ENCODE measurements around the gene IRX4.
"Not testable (repeated sequence)": the region's sequence is repeated elsewhere in the genome, so short reads cannot be mapped to it uniquely, and the experiment has no call there.

The IRX4 gene

DNA sequence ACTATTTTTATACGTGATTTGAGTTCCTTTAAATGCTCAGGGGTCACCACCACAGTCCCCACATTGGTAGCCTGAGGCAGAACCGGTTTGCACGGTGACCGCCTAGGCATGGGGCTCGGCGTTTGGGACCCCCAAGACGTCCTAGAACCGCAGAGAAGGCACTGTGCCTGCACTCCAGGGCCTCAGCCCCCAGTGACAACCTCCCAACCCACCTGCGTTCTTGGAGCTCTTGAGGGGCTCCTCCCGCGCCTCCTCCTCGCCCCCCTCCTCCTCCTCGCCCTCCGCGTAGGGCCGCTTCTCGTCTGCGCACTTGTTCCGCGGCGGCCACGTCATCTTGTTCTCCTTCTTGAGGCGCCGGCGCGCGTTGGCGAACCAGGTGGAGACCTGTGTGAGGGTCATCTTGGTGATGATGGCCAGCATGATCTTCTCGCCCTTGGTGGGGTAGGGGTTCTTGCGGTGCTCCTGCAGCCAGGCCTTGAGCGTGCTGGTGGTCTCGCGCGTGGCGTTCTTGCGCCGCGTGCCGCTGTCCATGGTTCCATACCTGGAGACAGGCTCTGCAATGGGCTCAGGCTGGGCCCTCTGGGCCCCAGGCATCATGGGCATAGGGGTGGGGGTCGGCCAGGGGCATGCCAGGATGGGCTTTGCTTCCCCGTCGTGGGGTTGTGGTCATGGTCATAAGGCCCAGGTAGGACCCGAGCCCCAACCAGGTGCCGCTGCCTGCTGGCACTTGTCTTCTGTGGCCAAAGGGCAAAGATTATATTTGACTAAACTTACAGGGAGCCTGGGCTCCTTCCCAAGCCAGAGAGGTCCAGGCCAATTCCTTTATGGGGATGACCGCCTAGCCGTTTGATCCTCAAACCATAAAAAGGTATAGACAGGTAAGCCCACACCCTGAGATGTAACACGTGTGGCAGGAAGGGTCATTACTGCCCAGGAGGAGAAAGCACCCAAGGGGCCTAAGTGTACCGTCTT, 3.1 kb downstream of the IRX4 start:
- DNase-seq (ENCODE audit: low read depth, low spot score): no peak

DNA sequence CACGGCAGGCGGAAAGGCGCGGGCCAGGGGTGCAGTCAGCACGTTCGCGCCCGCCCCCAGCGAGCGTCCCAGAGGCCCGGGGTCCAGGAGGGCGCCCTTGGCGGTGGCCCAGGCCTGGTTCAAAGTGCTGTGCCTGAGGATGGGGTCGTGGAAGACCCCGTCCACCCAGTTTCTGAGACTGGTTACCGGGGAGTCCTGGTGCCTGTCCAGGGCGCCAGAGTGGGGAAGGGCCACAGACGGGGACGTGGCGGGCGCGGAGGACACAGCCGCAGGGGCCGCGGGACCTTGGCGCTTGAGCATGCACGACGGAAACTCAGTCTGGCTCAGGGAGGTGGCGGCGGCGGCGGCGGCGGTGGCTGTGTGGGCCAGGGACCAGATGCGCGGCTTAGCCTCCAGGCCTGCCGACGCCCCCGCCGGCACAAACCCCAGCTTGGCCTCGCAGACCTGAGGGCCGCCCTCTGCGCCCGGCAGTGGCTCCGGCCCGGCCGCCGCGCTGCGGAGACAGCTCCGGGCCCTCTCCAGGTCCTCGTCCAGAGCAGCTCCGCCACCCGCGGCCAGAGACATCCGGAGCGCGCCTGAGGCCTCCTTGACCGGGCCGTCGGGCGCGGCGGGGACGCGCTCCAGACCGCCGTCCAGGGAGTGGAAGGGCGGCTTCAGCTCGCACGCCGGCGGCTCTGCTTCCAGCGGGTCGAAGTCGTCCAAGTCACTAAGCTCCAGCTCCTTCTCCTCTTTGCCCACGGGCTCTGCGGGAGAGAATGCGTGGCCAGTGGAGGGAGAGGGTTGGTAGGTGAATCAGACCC, 4.5 kb downstream of the IRX4 start:
- no peak for DNase-seq (ENCODE audit: low read depth, low spot score)

DNA sequence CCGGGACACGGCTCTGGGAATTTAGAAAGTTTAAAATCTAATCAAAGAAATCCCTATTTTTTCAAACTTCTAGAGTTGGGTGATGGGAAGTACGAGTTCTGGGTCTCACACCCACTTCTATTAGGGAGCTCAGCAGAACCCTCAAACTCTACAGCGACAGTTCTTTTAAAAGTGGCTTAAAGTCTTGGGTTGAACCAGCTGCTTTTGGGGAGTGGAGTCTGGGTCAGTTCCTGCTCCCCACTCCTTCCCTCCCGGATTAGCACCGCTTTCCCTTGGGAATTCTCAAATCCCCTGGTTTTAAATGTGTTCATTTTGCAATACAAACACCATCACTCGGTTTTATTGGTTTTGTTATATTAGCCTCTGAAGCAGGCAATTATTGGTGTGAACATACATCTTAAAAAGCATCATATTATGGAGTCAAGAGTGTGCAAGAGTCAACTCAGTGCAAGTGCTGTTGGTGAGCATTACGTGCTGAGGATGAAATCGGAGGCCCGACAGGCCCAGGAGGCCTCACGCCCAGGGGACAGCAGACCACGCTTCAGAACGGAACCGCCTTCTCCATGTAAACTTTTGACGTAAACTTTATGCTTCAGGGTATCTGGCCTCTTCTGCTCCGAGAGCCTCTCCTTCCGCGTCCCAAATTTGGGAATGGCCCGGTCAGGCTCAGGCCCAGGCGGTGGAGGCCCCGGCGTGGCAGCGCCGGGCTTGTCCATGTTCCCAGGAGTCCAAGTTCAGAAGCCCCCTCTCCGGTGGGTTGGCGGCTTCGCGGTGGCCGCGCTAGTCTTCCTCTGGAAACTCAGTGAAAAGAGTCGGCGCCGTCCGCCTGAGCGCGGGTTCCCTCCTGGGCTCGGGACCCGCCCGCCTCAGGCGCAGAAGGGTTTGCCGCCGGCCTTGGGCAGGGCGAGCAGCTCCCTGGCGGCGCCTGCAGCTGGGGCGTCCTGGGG, 5.3 kb downstream of the IRX4 start:
- no peak for DNase-seq (ENCODE audit: low read depth, low spot score)

DNA sequence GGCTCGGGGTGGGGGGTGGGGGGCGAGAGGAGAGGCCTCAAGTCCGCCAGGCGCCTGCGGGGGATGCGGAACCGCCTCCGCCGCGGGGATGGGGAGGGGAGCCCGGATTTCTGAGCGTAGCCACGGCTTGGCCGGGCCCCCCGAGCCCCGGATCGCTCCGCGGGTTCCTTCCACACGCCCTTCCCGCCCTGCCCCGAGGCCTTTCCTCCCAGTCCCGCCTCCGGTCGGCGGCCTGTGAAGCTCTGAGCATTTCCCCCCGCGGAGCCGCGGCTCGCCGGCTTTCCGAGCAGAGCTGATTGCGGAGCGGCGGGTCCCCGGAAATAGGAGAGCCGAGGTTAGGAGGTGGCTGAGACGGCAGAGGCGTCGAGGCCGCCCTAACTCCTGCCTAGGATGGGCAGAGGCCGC, 6.1 kb downstream of the IRX4 start:
- no peak for DNase-seq (ENCODE audit: low read depth, low spot score)

DNA sequence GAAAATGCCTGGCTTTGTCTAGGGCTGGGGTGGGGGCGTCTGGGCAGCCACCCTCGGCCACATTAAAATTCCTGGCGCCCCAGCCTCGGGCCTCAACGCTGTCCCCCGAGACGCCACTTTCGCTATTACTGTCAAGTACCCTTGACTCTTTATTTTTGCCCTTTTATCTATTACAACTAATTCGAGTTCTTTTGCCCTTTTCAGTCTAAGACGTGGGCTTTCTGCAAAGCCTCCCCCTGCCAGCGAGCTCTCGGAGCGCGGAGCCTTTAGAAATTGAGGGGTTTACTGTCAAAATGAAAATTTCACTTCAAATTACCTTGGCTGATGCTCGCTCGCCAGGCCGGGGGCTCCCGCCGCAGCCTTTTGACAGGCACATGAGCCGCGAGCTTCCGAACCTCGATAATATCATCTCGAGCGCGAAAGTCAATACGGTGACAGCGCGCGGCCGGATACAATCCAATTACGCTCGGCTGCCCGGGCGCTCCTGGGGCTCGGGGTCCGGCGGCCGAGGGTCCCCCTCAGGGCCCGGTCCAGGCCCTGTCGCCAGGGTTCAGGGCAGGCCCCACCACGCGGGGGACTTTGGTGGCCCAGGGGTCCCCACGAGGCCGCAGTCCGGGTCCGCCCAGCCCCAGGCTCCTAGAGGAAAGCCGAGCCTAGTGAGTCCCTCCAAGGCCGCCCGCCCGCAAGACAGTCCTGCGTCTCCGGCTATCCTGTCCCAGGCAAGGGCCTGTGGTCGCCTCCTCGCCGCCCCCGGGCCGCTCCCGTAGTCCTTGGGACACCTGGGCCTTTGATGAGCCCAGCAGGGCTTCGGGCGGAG, 6.7 kb downstream of the IRX4 start:
- DNase-seq (ENCODE audit: low read depth, low spot score): no peak

DNA sequence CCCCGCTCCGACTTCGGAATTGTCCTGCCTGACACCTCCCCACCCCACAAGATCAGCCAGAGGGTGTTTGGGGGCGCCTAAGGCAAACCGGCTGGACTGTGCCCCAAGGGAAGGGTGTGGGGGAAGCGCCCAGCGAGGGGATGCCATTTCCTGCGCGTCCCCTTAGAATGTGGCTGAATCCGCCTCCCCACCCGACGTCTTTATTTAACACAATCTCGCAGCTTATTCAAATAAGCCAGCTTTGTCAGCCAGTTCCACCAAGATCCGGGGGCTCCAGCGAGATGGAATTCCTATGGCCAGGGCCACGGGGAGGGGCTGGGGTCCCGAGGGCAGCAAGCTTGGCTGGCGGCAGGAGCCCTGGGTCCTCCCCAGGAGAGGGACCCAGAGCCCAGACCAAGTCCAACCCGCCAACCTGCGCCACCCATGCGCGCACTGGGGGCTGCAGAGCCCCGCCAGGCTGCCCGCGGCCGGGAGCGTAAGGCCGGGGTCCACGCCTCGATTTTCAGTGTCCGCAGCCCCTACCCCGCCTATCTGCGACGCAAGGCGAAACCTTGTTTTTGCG, 7.4 kb downstream of the IRX4 start:
- DNase-seq (ENCODE audit: low read depth, low spot score): no peak

DNA sequence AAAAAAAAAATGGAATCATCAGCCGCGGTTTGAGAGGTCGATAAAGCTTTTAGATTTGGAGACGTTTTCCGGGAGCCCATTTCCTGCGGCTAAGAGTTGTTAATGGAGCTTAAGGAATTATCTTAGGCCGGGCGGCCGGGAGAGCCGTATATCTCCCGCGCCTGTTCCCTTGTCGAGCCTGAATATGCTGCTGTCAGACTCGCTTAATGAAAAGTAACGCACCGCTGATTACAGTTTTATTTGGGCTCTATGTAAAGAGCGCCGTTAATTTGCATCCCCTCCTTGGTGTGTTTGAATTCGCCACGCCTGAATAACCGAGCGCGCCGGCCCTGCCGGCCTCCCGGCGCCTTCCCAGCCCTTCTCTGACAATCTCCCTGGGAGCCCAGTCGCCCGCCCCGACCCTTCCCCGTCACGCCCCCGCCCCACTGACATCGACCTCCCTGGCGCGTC, 7.9 kb downstream of the IRX4 start:
- no peak for DNase-seq (ENCODE audit: low read depth, low spot score)

DNA sequence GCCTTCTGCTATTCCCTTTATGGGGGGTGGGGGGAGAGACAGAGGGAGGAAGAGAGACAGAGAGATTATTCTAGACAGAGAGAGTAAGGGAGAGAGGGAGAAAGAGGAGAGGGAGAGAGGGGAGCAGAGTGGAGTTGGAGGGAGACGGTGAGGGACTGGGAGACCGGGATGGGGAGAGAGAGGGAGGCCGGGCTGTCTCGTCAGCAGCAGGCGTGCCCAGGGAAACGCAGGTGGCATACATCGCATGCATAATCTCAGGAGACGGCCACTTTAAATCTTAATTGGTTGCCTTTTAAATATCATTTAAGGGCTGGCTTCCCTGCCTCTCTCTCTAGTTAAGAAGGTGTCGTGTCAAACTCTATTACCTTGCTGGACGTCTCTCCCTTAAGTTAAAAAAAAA, 8.4 kb downstream of the IRX4 start:
- DNase-seq (ENCODE audit: low read depth, low spot score): no peak

DNA sequence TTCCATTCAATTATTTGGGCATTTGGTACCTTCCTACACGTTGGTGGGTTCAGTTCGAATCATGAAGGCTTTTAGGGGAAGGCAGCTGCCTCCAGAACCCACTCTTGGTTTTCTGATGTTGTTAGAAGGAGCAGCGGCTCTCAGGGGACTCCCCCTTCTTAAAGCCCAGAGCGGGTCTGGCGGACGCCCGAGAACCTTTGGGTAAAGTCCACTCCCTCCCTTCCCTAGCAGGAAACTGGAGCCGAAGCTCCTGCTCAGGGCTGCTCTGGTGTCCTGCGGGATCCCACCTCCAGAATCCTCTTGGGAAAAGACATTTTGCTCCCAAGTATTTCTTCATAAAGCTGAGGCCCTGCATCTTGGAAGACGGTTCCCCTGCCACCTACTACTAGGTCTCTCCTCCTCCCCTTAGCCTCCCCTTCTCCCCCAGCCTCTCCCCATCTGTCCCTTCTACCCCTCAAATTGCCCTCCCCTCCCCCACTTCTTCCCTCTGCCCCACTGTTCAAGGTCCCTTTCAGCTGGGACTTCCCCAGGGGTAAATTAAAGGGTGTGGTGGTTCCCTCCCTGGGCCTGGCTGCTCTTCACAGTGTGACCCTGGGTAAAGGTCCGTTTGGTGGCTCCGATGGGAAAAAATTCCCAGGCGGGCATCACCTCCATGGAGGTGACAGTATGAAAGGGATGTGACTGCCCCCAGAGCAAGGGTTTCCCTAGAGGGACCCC, 9.3 kb downstream of the IRX4 start:
- DNase-seq (ENCODE audit: low read depth, low spot score): no peak

DNA sequence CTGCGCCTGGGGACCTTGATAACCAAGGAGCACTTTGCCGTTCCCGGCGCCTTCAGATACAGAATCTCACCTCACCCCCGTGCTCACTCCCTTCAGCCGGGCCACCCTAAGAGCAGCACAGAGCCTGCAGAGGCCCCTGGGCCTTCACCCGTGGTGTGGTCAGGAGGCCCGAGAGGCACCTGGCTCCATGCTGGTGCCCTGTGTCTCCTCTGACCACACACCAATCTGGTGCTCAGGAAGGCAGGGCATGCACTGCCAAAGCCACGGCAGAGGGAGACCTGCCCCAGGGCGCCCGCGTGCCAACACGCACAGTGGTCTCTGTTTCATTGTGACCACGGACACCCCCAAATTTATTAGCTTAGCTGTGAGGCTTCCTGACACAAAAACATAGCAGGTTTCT, 11.3 kb downstream of the IRX4 start:
- DNase-seq (ENCODE audit: low read depth, low spot score): no peak

DNA sequence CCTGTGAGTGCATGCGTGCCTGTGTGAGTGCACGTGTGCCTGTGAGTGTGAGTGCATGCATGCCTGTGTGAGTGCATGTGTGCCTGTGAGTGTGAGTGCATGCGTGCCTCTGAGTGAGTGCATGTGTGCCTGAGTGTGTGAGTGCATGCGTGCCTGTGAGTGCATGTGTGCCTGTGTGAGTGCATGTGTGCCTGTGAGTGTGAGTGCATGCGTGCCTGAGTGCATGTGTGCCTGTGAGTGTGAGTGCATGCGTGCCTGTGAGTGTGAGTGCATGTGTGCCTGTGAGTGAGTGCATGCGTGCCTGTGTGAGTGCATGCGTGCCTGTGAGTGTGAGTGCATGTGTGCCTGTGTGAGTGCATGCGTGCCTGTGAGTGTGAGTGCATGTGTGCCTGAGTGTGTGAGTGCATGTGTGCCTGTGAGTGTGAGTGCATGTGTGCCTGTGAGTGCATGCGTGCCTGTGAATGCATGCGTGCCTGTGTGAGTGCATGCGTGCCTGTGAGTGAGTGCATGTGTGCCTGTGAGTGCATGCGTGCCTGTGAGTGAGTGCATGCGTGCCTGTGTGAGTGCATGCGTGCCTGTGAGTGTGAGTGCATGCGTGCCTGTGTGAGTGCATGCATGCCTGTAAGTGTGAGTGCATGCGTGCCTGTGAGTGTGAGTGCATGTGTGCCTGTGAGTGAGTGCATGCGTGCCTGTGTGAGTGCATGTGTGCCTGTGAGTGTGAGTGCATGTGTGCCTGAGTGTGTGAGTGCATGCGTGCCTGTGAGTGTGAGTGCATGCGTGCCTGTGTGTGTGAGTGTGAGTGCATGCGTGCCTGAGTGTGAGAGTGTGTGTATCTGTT, 12.1 kb downstream of the IRX4 start:
- DNase-seq (ENCODE audit: low read depth, low spot score): not testable (repeated sequence)

DNA sequence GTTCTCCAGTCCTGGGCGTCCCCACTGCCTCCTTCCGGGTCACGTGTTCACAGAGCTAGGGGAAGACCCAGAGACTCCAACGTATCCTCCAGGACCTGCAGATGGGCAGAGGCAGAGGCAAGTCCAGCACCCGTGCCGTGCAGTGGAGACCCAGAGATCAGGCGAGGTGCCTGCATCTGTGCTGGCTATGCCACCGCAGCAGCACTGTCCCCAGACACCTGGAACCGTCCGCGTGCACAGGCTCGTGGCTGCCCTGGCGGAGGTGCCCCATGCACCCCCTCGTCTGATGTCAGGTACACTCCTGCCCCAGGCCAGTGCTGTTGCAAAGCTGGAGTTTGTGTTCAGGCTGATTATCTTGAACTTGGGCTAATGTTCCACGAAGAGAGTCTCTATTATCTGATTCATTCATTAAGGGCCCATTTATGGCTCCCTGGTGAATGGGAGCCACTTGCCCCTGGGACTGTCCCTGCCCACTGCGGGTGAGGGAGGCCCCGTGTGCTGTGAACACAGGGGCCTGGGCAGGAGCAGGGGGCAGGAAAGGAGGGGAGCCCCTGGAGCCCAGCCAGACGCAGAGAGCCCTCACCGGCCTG, 13.7 kb downstream of the IRX4 start:
- DNase-seq (ENCODE audit: low read depth, low spot score): no peak

DNA sequence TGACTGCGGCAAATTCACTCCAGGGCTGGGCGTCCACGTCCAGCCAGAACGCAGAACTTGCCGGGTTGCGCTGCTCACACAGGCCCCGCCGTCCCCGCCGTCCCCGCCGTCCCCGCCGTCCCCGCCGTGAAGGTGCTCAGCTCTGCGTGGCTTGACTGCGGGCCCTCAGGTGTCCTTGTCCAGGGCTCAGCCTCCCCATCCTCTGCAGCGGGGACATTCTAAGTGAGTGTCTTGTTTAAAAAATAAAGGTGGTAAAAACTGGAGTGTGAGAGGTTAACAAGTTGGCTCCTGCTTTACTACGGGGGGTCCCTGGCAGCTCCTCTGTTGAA, 14.9 kb downstream of the IRX4 start:
- DNase-seq (ENCODE audit: low read depth, low spot score): no peak

DNA sequence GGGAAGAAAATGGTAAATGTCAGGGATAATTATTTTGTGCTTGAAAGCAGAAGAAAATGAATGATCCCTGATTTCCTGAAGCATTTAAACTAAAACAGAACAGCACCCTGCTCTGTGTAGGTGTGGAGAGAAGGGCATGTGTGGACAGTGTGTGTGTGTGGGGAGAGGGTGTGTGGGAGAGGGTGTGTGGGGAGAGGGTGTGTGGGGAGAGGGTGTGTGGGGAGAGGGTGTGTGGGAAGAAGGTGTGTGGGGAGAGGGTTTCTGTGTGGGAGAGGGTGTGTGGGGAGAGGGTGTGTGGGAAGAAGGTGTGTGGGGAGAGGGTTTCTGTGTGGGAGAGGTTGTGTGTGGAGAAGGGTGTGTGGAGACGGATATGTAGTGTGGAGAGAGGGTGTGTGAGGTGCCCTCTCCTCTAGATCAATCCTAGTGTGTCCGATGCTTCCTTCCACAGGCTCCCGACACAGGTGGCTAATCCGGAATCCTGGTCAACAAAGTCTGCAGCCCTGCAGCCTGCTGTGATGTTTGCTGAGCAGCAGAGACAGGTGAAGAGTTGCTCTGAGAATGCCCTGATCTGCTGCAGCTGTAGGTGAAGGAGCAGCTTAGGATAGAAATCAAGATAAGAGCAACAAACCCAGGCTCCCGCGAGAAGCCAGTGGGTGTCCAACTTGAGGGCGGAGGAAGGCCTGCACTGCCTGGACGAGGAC, 15.5 kb downstream of the IRX4 start:
- no peak for DNase-seq (ENCODE audit: low read depth, low spot score)

DNA sequence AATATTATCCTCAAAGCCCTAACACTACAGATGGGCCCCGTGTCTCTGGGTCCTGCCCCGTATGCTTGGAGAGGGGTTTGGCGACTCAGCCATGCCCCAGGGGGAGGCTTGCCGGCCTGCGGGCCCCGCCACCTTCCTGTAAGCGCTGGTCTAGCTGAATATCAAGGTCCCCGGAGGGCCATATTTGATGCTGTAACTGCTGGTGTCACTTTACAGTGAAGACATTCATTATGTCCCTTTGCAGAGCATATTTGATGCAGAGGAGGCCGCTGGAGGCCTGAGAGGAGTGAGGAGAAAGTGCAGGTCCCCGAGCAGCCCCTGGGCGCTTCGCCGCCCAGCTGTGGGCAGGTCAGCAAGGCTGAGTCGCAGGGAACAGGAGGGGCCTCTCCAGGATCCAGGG, 16.8 kb downstream of the IRX4 start:
- no peak for DNase-seq (ENCODE audit: low read depth, low spot score)

DNA sequence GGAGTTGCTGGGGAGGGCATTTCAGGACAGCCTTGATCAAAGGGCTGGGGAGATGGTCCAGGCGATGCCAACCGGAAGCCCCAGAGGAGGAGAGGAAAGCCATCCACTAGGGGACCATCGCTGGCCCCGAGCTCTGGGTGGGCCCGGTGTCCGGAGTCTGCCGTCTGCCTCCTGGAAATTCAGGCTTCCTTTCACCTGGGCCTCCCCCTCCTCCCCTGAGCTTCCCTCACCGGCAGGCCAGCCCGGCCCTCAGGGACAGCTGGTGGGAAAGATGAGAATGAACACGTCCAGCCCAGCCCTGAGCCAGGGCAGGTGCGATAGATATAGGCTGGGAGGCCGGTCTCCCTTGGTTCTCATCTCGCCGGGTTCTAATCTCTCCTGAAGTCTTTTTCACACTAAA, 17.2 kb downstream of the IRX4 start:
- DNase-seq (ENCODE audit: low read depth, low spot score): no peak

DNA sequence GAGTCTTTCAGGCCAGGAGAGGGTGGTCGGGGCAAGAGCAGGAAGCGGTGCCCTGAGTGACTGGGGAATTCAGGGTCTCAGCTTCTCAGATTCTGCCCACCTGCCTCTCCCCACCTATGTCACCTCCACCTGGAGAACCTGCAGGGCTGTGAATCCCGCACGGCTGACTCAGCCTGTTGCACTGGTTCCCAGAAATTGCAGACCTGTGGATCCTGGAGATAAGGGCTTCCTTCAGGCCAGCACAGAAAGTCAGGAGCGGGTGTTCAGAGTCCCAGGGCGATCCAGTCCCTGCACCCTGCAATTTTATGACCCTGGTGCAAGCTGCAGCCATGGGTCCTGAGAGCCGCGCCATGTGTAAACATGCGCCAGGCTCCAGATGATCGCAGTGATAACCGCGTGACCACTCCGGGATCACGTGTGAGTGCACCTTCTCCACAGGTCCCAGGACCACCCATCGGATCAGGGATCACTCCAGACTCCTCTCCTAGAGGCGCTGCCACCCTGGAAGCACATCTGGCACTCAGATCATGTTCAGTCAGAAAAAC, 17.8 kb downstream of the IRX4 start:
- no peak for DNase-seq (ENCODE audit: low read depth, low spot score)

DNA sequence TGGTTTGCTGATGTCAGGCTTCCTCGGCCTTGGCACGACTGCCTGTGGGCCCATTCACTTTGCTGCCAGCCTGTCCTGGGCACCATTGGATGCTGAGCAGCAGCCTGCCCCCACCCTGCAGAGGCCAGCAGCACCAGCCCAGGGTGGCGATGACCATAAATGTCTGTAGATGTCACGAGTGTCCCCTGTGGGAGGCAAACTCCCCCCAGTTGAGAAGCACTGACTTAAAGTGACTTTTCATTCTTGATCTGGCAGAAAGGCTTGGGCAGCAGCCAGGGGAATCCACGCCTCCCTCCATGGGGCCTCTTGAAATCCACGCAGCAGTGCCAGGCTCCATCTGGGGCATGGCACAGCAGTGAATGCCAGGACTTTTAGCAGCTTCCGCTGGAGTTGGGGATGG, 21.8 kb downstream of the IRX4 start:
- DNase-seq (ENCODE audit: low read depth, low spot score): no peak

Measured in brain pericyte (primary cell).